Tibial artery (tissue), 4 donors: ENCODE results near the gene ZNF185.

Experiments
- DNase-seq, 2 donors: peaks; one replicate each; pipeline ENCODE4 v3.0.0-alpha.2; 2019
- H3K27ac ChIP-seq, 2 donors: fragments of 200-600 bp; sonication (generic) in 1 of 2; 1 replicate in 1 of 2; 2 replicates in 1 of 2; pipeline ENCODE4 v1.5.1; 2018 to 2019; ENCODE audit warnings: mild to moderate bottlenecking in 1 of 2
- H3K27me3 ChIP-seq, 2 donors: fragments of 200-600 bp; sonication (generic) in 1 of 2; one replicate each; pipeline versions ENCODE4 v1.5.1 to v1.6.0; 2016 to 2019
- H3K36me3 ChIP-seq, 3 donors: fragments of 200-600 bp; sonication (generic) in 2 of 3; one replicate each; pipeline ENCODE4 v1.5.1; 2016 to 2019; ENCODE audit warnings: mild to moderate bottlenecking in 2 of 3
- H3K4me1 ChIP-seq, 4 donors: fragments of 200-600 bp; sonication (generic) in 2 of 4; 1 replicate in 3 of 4; 2 replicates in 1 of 4; pipeline ENCODE4 v1.5.1; 2016 to 2019
- H3K4me3 ChIP-seq, 2 donors: fragments of 200-600 bp; sonication (generic) in 1 of 2; 1 replicate in 1 of 2; 2 replicates in 1 of 2; pipeline ENCODE4 v1.5.1; 2018 to 2019; ENCODE audit warnings: mild to moderate bottlenecking in 2 of 2
- H3K9me3 ChIP-seq, 3 donors: fragments of 200-600 bp; sonication (generic) in 1 of 3; one replicate each; pipeline ENCODE4 v1.5.1; 2016 to 2019
- intact Hi-C: fragments of 100-400 bp; cut with DNase I; formaldehyde crosslinking; loops from one replicate; pipeline ENCODE4 v1.15.0; 2023; ENCODE audit warnings: low total_unique reads
- TF ChIP-seq, protein P1 (sequence below), 2 experiments: fragments of 200-600 bp in 1 of 2; fragments of 450-650 bp in 1 of 2; IDR thresholded peaks; one replicate each; pipeline ENCODE4 v1.5.1; 2017 to 2019; ENCODE audit warnings: antibody characterized with exemption in 2 of 2, mild to moderate bottlenecking in 1 of 2, moderate library complexity in 1 of 2

Gene ZNF185

DNA sequence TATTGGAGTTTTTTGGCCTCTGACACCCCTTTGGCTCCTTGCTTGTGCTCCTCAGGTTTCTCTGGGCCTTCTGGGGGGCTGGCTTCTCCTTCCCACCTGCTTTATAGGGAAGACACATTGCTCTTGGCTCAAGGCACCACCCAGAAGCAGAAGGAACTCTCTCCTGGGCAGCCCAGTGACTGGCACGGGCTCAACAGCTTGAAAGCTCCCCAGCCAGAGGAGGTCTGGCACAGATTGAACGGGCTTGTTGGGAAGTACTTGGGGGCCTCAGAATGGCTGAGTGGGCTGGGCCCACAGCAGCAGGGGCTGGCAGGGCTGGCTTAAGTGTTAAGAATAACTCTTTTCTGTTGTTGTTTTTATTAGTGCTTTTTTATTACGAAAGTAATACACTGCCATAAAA, 11.2 kb upstream of the ZNF185 start:
- no peak for DNase-seq

DNA sequence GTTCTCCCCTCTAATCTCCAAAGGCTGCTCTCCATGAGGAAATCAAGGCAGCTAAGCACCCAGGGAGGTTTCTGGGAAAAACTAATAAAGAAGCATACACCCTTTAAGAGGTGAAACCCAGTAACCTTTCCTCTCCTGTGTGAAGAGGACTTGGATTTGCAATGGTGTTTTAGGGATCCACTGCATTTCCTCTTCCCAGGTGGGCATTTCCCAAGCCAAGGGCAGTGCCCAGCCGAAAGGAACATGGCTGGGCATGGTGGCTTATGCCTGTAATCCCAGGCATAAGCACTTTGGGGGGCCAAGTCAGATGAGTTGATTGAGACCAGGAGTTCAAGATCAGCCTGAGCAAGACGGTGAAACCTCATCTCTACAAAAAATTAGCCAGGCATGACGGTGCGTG, 5.4 kb upstream of the ZNF185 start:
- no peaks in the 10 kb centered on the region for H3K36me3 ChIP-seq
- no peaks in the 10 kb centered on the region for H3K9me3 ChIP-seq
- H3K4me3 ChIP-seq = no peak overlapping the region
- TF ChIP-seq, protein P1, sequence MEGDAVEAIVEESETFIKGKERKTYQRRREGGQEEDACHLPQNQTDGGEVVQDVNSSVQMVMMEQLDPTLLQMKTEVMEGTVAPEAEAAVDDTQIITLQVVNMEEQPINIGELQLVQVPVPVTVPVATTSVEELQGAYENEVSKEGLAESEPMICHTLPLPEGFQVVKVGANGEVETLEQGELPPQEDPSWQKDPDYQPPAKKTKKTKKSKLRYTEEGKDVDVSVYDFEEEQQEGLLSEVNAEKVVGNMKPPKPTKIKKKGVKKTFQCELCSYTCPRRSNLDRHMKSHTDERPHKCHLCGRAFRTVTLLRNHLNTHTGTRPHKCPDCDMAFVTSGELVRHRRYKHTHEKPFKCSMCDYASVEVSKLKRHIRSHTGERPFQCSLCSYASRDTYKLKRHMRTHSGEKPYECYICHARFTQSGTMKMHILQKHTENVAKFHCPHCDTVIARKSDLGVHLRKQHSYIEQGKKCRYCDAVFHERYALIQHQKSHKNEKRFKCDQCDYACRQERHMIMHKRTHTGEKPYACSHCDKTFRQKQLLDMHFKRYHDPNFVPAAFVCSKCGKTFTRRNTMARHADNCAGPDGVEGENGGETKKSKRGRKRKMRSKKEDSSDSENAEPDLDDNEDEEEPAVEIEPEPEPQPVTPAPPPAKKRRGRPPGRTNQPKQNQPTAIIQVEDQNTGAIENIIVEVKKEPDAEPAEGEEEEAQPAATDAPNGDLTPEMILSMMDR (IDR thresholded peaks at IDR 0.05) = no peak
- no peak for DNase-seq
- intact Hi-C loops = no loop called here
- no peaks in the 10 kb centered on the region for H3K27me3 ChIP-seq
- H3K27ac ChIP-seq = no peak overlapping the region
- no peaks in the 10 kb centered on the region for H3K4me1 ChIP-seq

More for the DNA sequence above, 11.2 kb upstream of the ZNF185 start:
- Histone ChIP-seq H3K36me3 (no peaks in the 10 kb centered on the region), H3K9me3 (no peaks in the 10 kb centered on the region), H3K27me3 (no peaks in the 10 kb centered on the region), H3K27ac (no peak overlapping the region), H3K4me3 (no peak overlapping the region), H3K4me1 (no peaks in the 10 kb centered on the region)
- TF ChIP-seq, protein P1 (IDR thresholded peaks at IDR 0.05) = no peak
- intact Hi-C loops = no loop called here

DNA sequence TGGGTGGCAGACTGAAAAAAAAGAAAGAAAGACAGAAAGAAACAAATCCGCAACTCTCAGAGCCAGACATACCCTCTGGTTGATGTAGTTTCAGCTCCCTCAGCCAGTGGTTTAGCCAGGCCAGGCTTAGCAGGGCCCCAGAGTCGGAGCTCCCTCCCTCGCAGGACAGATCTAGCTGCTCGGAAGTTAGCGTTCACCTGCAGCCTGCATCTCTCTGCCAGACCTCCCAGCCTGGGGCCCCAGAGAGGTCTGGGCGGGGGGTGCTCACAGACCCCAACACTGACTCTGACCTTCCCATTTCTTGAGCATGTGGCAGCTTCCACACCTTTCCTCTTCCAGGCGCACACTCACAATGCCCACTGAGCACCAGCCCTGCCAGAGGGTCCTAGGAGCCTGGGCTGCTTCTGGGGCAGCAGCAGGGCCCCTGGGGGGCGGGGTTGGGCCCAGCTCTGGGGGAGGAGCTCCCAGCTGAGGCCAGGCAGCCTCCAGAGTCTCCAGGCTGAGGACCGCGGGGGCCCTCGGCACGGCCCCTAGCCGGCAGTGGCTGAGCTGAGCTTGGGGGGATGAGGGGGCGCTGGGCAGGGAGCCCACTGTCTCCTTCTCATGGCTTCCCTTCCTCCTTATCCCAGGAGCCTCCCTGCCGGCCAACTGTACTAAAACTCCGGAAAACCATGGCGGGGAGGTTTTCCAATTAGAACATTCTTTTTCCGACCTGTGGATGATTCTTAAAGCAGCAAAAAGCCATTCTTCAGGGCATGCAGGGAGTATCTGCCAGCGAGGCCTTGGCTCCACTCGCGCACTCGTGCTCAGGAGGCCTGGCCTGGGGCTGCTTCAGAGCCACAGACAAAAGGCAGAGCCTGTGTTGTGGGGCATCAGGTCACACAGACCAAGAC, 4.6 kb upstream of the ZNF185 start:
- intact Hi-C loops = no loop called here
- H3K27me3 ChIP-seq = no peaks in the 10 kb centered on the region

DNA sequence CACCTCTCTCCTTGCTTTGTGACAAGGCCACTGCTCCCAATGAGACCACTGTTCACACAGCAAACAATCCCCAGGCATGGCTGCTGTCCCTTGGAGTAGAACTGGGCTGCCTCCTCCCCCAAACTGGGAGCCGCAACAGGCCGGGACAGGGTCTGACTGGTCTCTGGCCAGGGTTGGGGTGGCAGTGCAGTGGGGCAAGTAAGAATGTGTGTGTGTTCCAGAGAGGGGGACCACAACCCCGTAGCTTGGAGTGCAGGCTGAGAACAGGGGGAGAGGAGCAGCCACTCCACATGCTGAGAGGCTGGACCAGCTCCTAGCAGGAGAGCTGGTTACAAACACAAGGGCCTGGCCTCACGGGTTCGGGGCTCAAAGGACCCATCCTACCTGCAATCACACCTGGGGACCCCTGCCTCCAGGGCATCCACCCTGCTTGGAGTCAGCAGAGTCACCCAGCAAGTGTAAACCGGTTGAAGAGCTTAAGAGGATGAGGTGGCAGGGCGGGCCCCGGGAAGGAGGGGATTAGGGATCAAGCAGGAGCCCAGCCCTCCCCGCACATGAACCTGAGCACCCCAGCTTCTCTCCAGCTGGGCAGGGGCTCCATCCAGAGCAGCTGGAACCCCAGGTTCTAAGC, 3.8 kb upstream of the ZNF185 start:
- no peak overlapping the region for H3K27ac ChIP-seq
- DNase-seq = no peak
- no peaks in the 10 kb centered on the region for H3K36me3 ChIP-seq
- H3K4me1 ChIP-seq = no peaks in the 10 kb centered on the region
- no peak overlapping the region for H3K4me3 ChIP-seq
- H3K9me3 ChIP-seq = no peaks in the 10 kb centered on the region
- TF ChIP-seq, protein P1 (IDR thresholded peaks at IDR 0.05) = no peak
- intact Hi-C loops = no loop called here
- H3K27me3 ChIP-seq = no peaks in the 10 kb centered on the region

More for the DNA sequence above, 4.6 kb upstream of the ZNF185 start:
- H3K9me3 ChIP-seq = no peaks in the 10 kb centered on the region
- no peaks in the 10 kb centered on the region for H3K36me3 ChIP-seq
- H3K27ac ChIP-seq = no peak overlapping the region
- H3K4me3 ChIP-seq = no peak overlapping the region
- TF ChIP-seq, protein P1 (IDR thresholded peaks at IDR 0.05) = no peak
- DNase-seq = no peak
- H3K4me1 ChIP-seq = no peaks in the 10 kb centered on the region

DNA sequence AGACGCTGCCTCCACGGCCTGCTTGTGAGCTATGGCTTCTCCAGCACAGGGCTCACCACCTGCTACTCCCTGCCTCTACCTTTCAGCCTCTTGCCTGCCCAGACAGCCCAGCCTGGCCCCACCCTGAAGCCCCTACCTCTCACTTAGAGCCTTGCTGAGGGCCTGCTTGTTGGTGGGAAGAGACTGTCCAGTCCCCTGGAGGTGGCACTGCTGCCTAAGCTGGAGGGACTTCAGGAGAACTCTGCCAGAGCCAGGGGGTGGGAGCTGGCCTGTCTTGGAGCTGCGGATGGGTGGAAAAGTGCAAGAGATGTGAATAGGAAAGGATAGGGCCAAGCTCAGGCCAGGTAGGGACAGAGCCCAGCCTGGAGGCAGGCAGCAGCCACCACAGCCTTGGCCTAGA, 2.7 kb upstream of the ZNF185 start:
- Histone ChIP-seq H3K36me3 (no peaks in the 10 kb centered on the region), H3K4me1 (no peaks in the 10 kb centered on the region), H3K4me3 (no peak overlapping the region), H3K27me3 (no peaks in the 10 kb centered on the region), H3K27ac (no peak overlapping the region), H3K9me3 (no peaks in the 10 kb centered on the region)
- no peak for DNase-seq
- TF ChIP-seq, protein P1 (IDR thresholded peaks at IDR 0.05) = no peak
- intact Hi-C loops = no loop called here
